ENCODE results near the gene SPATA17. TPM values are rescaled to one million over a fixed set of nuclear protein-coding genes. Genes with fewer than 3 reads are reported as not detected.

Gene SPATA17
- total and polyA plus RNA-seq, 2 experiments from 2014 or later: 0.43 to 1.3 TPM

DNA sequence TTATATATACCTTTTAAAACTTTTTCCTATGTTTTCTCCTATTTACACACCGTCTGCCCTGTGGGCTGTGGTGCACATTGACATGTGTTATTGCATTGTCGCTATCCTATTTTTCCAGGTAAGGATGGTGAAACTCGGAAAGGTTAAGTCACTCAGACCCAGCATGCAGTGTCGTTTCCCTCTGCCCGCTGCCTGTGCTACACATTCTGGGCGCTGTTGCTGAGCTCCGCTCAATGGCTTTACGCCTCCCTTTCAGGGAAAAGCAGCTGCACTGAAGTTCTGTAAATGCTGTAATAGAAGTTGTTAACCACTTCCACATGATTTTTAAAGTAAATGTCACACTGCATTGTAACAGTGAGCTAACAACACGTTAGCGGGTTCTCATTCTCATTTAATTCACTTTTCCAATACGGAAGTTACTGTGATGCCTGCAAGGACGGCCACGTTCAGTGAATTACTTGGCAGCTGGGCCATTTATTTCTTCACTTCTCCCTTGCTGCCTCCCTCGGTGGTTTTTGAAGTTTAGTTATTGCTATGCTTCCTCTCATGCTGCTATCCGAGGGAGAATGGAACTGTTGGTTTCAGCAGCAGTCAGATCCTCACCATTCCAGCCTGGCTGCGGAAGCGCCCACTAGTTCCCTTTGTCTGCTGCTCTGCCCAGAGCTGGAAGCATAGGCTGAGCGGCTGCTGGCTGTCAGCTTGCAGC lies 288.7 kb downstream of the SPATA17 start:
- WGBS, 2 experiments (ENCODE audit: low coverage in 1 of 2, low lambda C conversion rate in 2 of 2, missing lambda C conversion rate in 2 of 2): 2 to 3% methylated on average over 18 of the region's 18 CpGs
- H3K27me3 ChIP-seq (replicated peaks; ENCODE audit: insufficient read depth): peaks cover 34% of the 10 kb centered on the region; the same call in 1 of the 2 replicates
- in situ Hi-C loops (cut with MboI): no loop called here
- H4K20me1 ChIP-seq (ENCODE audit: insufficient read depth): no peaks in the 10 kb centered on the region
- H3F3A ChIP-seq (ENCODE audit: insufficient read depth): no peaks in the 10 kb centered on the region
- H3K4me3 ChIP-seq: peak overlapping the region; percentile 56
- H3K9me2 ChIP-seq (ENCODE audit: insufficient read depth): no peaks in the 10 kb centered on the region
- DNase-seq: peak; percentile 25
- H2AFZ ChIP-seq: peak overlapping the region; percentile 75
- no peak overlapping the region for H3K9ac ChIP-seq
- peak overlapping the region; percentile 79 for H3K4me2 ChIP-seq (ENCODE audit: unreplicated experiment)
- no peak overlapping the region for H3K27ac ChIP-seq
- H3K4me1 ChIP-seq (ENCODE audit: insufficient read depth): no peaks in the 10 kb centered on the region
- no peaks in the 10 kb centered on the region for H3K79me2 ChIP-seq (ENCODE audit: insufficient read depth)
- no peak for TF ChIP-seq EZH2 (IDR thresholded peaks at IDR 0.05; ENCODE audit: insufficient read depth, poor library complexity, severe bottlenecking)
- TF ChIP-seq EZH2phosphoT487 (IDR thresholded peaks at IDR 0.05; ENCODE audit: insufficient read depth, low read depth): no peak
- no peaks in the 10 kb centered on the region for H3K36me3 ChIP-seq (ENCODE audit: low read depth)
- no peaks in the 10 kb centered on the region for H3K9me3 ChIP-seq (ENCODE audit: low read depth)

Small RNA genes lying within 50 kb of the gene (small RNA-seq; reads per million reads assigned to genes)
- gene UBBP2 (ENCODE audit: low read depth, low replicate concordance): not detected

Other genes with a start within 250 kb of the SPATA17 start
- gene GPATCH2, start 254 bp upstream of the SPATA17 start, total RNA-seq (2014; rRNA removed; shearing (Covaris generic)): 8.2 and 9.5 TPM in 2 replicates
- 5.6 and 6.3 TPM in 2 replicates for gene GPATCH2, start 254 bp upstream of the SPATA17 start, polyA plus RNA-seq (2016; fragmentation: Nextera tagmentation; extraction: Ambion mirVana)